ENCODE data around the gene SYNE2.

SYNE2 gene

DNA sequence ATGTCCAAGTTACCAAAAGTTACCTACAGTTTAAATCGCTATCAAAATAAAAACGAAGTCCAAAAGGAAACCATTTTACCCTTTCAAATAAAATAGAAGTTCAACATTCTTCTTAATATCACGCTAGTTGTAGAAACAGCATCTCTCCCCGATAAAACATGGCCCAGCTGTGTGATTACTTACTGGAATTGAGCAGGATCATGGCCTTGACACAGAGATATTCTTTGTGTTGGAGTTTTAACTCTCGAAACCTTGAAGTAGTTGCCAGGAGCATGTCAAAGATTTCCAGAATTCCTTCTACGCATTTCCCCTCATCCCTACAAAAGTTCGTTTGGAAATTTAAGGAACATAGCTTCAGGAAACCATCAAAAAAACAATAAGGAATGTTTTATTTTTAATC is 396.6 kb downstream of the SYNE2 start:
- no peak for DNase-seq (ENCODE audit: low read depth)

- DNase-seq (ENCODE audit: low read depth): peak; percentile 28
These were observed 400.9 kb downstream of the SYNE2 start for GRCh38 chr14:64253672-64254071.

GRCh38 chr14:64255756-64256155 is 403.0 kb downstream of the SYNE2 start:
- DNase-seq (ENCODE audit: low read depth): no peak

DNA sequence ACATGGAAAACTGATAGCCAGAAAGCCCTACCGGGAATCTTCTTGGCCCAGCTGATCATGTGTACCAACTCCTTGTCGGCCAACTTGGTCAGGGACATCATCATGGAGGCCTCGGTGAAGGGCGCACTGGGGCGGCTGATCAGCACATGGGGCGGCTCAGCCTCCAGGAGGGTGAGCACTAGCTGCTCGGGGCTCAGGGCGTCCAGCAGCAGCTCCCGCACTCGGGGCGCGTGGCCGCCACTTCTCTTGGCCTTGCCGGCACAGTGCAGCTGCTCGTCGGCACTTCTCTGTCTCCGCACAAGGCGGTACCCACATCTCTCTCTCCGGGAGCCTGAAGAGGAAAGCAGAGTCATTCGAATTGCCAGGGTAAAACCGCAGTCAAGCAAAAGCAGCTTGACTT is 407.6 kb downstream of the SYNE2 start:
- DNase-seq (ENCODE audit: low read depth): no peak

- DNase-seq (ENCODE audit: low read depth): no peak
These were observed 412.4 kb downstream of the SYNE2 start for GRCh38 chr14:64265222-64265621.

GRCh38 chr14:64266239-64266638 is 413.4 kb downstream of the SYNE2 start:
- peak; percentile 57 for DNase-seq (ENCODE audit: low read depth)

- no peak for DNase-seq (ENCODE audit: low read depth)
These were observed 419.2 kb downstream of the SYNE2 start for GRCh38 chr14:64272019-64272418.
